ENCODE measurements around the gene BNC2. TPM values are rescaled to one million over a fixed set of nuclear protein-coding genes. Genes with fewer than 3 reads are reported as not detected.
A peak's percentile ranks its signal among the peaks of the same experiment; 100 is the strongest.

Gene BNC2
- total and polyA plus RNA-seq, 2 experiments from 2014 or later: 19.3 to 20.7 TPM

DNA sequence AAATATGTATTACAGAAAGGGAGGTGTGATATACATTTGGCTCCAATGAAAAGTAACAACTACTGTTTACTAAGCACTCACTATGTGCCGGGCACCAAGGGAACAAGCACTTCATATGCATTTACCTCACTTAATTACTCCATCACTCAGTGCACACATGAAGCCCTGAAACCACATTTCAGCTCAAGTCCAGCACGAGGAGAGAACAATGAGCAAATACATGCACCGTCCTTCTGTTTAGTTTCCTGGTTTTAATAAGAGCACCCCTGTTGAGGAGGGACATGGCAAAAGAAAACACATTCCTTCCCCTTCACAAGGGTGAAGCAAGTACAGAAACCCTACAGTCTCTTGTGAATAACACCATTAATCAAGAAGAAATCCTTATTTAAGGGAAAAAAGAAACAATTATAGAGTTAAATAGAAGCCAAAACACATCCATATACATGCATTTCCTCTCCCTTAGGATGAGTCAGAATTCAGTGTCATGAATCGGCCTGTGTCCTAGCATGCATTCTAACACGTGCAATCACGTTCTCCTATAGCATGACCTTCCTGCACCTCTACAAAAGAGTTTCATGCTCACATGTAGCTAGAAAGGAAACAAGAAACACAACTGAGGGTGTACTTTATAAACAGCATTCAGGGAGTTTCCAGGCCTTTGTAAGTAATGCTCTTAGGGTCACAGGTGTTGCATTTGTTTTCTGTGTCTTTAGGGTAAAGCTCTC lies 411.6 kb downstream of the BNC2 start:
- DNase-seq (ENCODE audit: low spot score): no peak
- H3K4me3 ChIP-seq: no peak overlapping the region
- no peaks in the 10 kb centered on the region for H3K9me2 ChIP-seq (replicated peaks; ENCODE audit: insufficient read depth)
- peaks cover 6% of the 10 kb centered on the region for H3K4me1 ChIP-seq (ENCODE audit: insufficient read depth)
- peaks cover 11% of the 10 kb centered on the region for H3K79me2 ChIP-seq
- WGBS (ENCODE audit: low lambda C conversion rate, missing lambda C conversion rate): 62% methylated on average over 6 of the region's 6 CpGs
- no peak for TF ChIP-seq EZH2 (IDR thresholded peaks at IDR 0.05; ENCODE audit: borderline replicate concordance)
- H3K9me3 ChIP-seq (ENCODE audit: low read depth): no peaks in the 10 kb centered on the region
- no peak overlapping the region for H2AFZ ChIP-seq
- H3K4me2 ChIP-seq: no peak overlapping the region
- no peaks in the 10 kb centered on the region for H4K20me1 ChIP-seq (ENCODE audit: insufficient read depth, poor library complexity, severe bottlenecking)
- no peaks in the 10 kb centered on the region for H3K36me3 ChIP-seq (replicated peaks; ENCODE audit: insufficient read depth, low read depth)
- no peaks in the 10 kb centered on the region for H3K27me3 ChIP-seq
- peak overlapping the region; percentile 7 for H3K27ac ChIP-seq

DNA sequence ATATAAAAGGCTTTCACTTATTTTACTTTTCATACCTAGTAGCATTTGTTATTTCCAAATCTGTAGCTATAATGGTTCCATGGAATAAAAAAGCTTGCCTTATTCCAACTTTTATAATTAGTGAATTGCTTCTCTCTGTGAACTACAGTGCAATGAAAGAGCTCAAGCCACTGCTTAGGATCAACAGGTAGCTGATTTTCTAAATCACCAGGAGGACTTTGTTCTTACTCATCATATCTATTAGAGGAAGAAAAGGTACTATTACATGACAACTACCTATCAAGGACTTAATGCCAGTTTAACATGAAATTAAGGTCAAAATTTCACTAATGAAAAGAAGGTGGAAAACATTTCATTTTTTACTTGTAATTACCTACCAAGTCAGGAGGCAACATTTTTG lies 414.6 kb downstream of the BNC2 start:
- Histone ChIP-seq H3K9me3 (ENCODE audit: low read depth) (no peaks in the 10 kb centered on the region), H4K20me1 (ENCODE audit: insufficient read depth, poor library complexity, severe bottlenecking) (no peaks in the 10 kb centered on the region), H3K36me3 (replicated peaks; ENCODE audit: insufficient read depth, low read depth) (no peaks in the 10 kb centered on the region), H3K27ac (no peak overlapping the region), H3K27me3 (no peaks in the 10 kb centered on the region), H3K4me2 (no peak overlapping the region), H3K4me3 (no peak overlapping the region), H2AFZ (no peak overlapping the region), H3K9me2 (replicated peaks; ENCODE audit: insufficient read depth) (no peaks in the 10 kb centered on the region), H3K79me2 (peaks cover 19% of the 10 kb centered on the region), H3K4me1 (ENCODE audit: insufficient read depth) (no peaks in the 10 kb centered on the region)
- TF ChIP-seq EZH2phosphoT487 (IDR thresholded peaks at IDR 0.05; ENCODE audit: low read depth, severe bottlenecking, unreplicated experiment) (no peak), CTCF (IDR thresholded peaks at IDR 0.05; ENCODE audit: poor library complexity) (no peak), EZH2 (IDR thresholded peaks at IDR 0.05; ENCODE audit: borderline replicate concordance) (no peak)
- DNase-seq (ENCODE audit: low spot score): no peak

- no peak for DNase-seq (ENCODE audit: low spot score)
- no peaks in the 10 kb centered on the region for H3K9me2 ChIP-seq (replicated peaks; ENCODE audit: insufficient read depth)
- H3K4me2 ChIP-seq: no peak overlapping the region
- no peaks in the 10 kb centered on the region for H3K36me3 ChIP-seq (replicated peaks; ENCODE audit: insufficient read depth, low read depth)
- no peak for TF ChIP-seq EZH2 (IDR thresholded peaks at IDR 0.05; ENCODE audit: borderline replicate concordance)
- no peak for TF ChIP-seq CTCF (IDR thresholded peaks at IDR 0.05; ENCODE audit: poor library complexity)
- no peak for TF ChIP-seq EZH2phosphoT487 (IDR thresholded peaks at IDR 0.05; ENCODE audit: low read depth, severe bottlenecking, unreplicated experiment)
- H3K27me3 ChIP-seq: no peaks in the 10 kb centered on the region
- no peak overlapping the region for H2AFZ ChIP-seq
- peaks cover 5% of the 10 kb centered on the region for H3K4me1 ChIP-seq (ENCODE audit: insufficient read depth)
- H3K79me2 ChIP-seq: peaks cover 19% of the 10 kb centered on the region
- H3K4me3 ChIP-seq: no peak overlapping the region
- no peaks in the 10 kb centered on the region for H4K20me1 ChIP-seq (ENCODE audit: insufficient read depth, poor library complexity, severe bottlenecking)
- WGBS (ENCODE audit: low lambda C conversion rate, missing lambda C conversion rate): 71% methylated on average over 3 of the region's 3 CpGs
- H3K27ac ChIP-seq: no peak overlapping the region
- no peaks in the 10 kb centered on the region for H3K9me3 ChIP-seq (ENCODE audit: low read depth)
These were observed 417.1 kb downstream of the BNC2 start for GRCh38 chr9:16453390-16453789.

DNA sequence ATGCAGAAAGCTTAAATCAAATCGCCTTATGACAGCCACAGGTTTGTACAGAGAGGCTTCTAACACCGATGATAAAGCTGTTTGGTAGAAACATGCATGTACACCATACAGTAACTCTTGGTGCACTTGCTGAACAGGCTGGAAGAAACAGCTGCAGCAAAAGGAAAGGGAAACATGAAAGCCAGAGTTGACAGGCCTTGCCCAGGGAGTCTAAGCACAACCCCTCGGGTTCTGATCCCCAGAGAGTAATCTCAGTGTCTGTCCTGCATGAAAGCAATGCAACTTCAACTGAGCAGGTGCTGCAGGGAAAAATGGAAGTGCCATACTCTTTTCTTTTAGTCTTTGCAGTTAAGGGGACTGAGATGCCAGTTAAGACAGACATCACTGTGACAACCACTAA lies 419.9 kb downstream of the BNC2 start:
- peaks cover 16% of the 10 kb centered on the region for H3K79me2 ChIP-seq
- H3K9me3 ChIP-seq (ENCODE audit: low read depth): no peaks in the 10 kb centered on the region
- H3K4me1 ChIP-seq (ENCODE audit: insufficient read depth): peaks cover 20% of the 10 kb centered on the region
- no peak overlapping the region for H3K4me3 ChIP-seq
- H2AFZ ChIP-seq: no peak overlapping the region
- no peaks in the 10 kb centered on the region for H3K9me2 ChIP-seq (replicated peaks; ENCODE audit: insufficient read depth)
- 57% methylated on average over 3 of the region's 3 CpGs for WGBS (ENCODE audit: low lambda C conversion rate, missing lambda C conversion rate)
- TF ChIP-seq EZH2phosphoT487 (IDR thresholded peaks at IDR 0.05; ENCODE audit: low read depth, severe bottlenecking, unreplicated experiment) (no peak), CTCF (IDR thresholded peaks at IDR 0.05; ENCODE audit: poor library complexity) (no peak), EZH2 (IDR thresholded peaks at IDR 0.05; ENCODE audit: borderline replicate concordance) (no peak)
- H3K27me3 ChIP-seq: no peaks in the 10 kb centered on the region
- H4K20me1 ChIP-seq (ENCODE audit: insufficient read depth, poor library complexity, severe bottlenecking): no peaks in the 10 kb centered on the region
- DNase-seq (ENCODE audit: low spot score): no peak
- no peaks in the 10 kb centered on the region for H3K36me3 ChIP-seq (replicated peaks; ENCODE audit: insufficient read depth, low read depth)
- H3K4me2 ChIP-seq: no peak overlapping the region
- H3K27ac ChIP-seq: no peak overlapping the region
